A549 (cell line): Measurements from ENCODE around the gene FERMT3.

Source experiments
- CEBPB ChIP-seq, 2 experiments: fragments of >200 bp in 1 of 2; sonication (Bioruptor Twin) in 1 of 2; formaldehyde crosslinking in 1 of 2; IDR thresholded peaks; 2 replicates each; pipeline ENCODE4 v1.6.1; 2012 to 2016
- CTCF ChIP-seq: fragments of >200 bp; sonication (Bioruptor Twin); formaldehyde crosslinking; IDR thresholded peaks from 3 replicates; pipeline ENCODE4 v1.5.1; 2016
- FOSB ChIP-seq: fragments of 250-450 bp; sonication (Bioruptor Pico); IDR thresholded peaks from 2 replicates; pipeline ENCODE4 v1.5.0; 2020; ENCODE audit warnings: mild to moderate bottlenecking, moderate library complexity
- MAFK ChIP-seq: fragments of 450-650 bp; IDR thresholded peaks from 2 replicates; pipeline ENCODE4 v1.6.1; 2014; ENCODE audit not compliant: partially characterized antibody
- POLR2AphosphoS2 ChIP-seq: conservative IDR thresholded peaks from 2 replicates; pipeline ENCODE4 v1.6.1; 2012; ENCODE audit warnings: low read length, improper control_type of control experiment, inconsistent platforms
- RAD21 ChIP-seq, 2 experiments: fragments of >200 bp in 1 of 2; sonication (Bioruptor Twin) in 1 of 2; formaldehyde crosslinking in 1 of 2; IDR thresholded peaks in 1 of 2; conservative IDR thresholded peaks in 1 of 2; 2 replicates in 1 of 2; 3 replicates in 1 of 2; pipeline ENCODE4 v1.6.1; 2012 to 2018; ENCODE audit warnings: inconsistent platforms in 1 of 2
- REST ChIP-seq: fragments of 200-600 bp; sonication (generic); IDR thresholded peaks from 2 replicates; pipeline ENCODE4 v1.6.1; 2016; ENCODE audit warnings: antibody characterized with exemption, mild to moderate bottlenecking, moderate library complexity
- RFX5 ChIP-seq: fragments of 450-650 bp; IDR thresholded peaks from 2 replicates; pipeline ENCODE4 v1.7.1; 2014; ENCODE audit warnings: antibody characterized with exemption, mild to moderate bottlenecking, moderate library complexity
- ZC3H11A ChIP-seq: fragments of 450-650 bp; IDR thresholded peaks from 2 replicates; pipeline ENCODE4 v1.6.1; 2014; ENCODE audit warnings: antibody characterized with exemption, mild to moderate bottlenecking

- TF ChIP-seq ZC3H11A (no peak), POLR2AphosphoS2 (no peak), CTCF (peak; percentile 28; the same call in 2 of the 3 replicates), RFX5 (0 out of 2 replicates have a peak, but pooled peaks have one; percentile 28), MAFK (no peak), CEBPB (IDR thresholded peaks at IDR 0.05) (no peak), FOSB (CRISPR knock-in tag) (no peak), RAD21 (conservative IDR thresholded peaks at IDR 0.05 in 1 of 2, IDR thresholded peaks at IDR 0.05 in 1 of 2) (0 out of 5 replicates have a peak, but pooled peaks of 1 of the 2 experiments have one; percentile 14), REST (no peak)
Observed at GRCh38 chr11:64225608-64226506, 19.3 kb downstream of the FERMT3 start, which contains the start of the genes NUDT22 and TRPT1.
